Sigmoid colon (tissue), 7 donors: Measurements from ENCODE around the gene TRMT2B. TPM values are rescaled to one million over a fixed set of nuclear protein-coding genes. Genes with fewer than 3 reads are reported as not detected.
"Not testable (repeated sequence)": the region's sequence is repeated elsewhere in the genome, so short reads cannot be mapped to it uniquely, and the experiment has no call there.

Experiments
- DNase-seq: peaks from one replicate; pipeline ENCODE4 v3.0.0-alpha.2; 2019
- H3K27ac ChIP-seq, 4 donors: fragments of 200-600 bp; sonication (generic); one replicate each; pipeline ENCODE4 v1.5.1; 2016 to 2019; ENCODE audit warnings: mild to moderate bottlenecking in 1 of 4
- H3K27me3 ChIP-seq, 3 donors: fragments of 200-600 bp; sonication (generic); one replicate each; pipeline ENCODE4 v1.5.1; 2019; ENCODE audit warnings: mild to moderate bottlenecking in 1 of 3
- H3K36me3 ChIP-seq, 4 donors: fragments of 200-600 bp; sonication (generic); one replicate each; pipeline ENCODE4 v1.5.1; 2016 to 2019
- H3K4me1 ChIP-seq, 4 donors: fragments of 200-600 bp; sonication (generic); one replicate each; pipeline ENCODE4 v1.5.1; 2017 to 2019
- H3K4me3 ChIP-seq, 4 donors: fragments of 200-600 bp; sonication (generic); one replicate each; pipeline ENCODE4 v1.5.1; 2017 to 2019; ENCODE audit warnings: mild to moderate bottlenecking in 2 of 4, moderate library complexity in 1 of 4
- H3K9me3 ChIP-seq, 4 donors: fragments of 200-600 bp in 3 of 4; sonication (generic) in 3 of 4; one replicate each; pipeline versions ENCODE4 v1.5.1 to v1.6.1; 2013 to 2019
- CTCF ChIP-seq, 4 experiments: fragments of 450-650 bp in 3 of 4; fragments of 200-600 bp in 1 of 4; IDR thresholded peaks; one replicate each; pipeline ENCODE4 v1.5.1; 2016 to 2019; ENCODE audit warnings: antibody characterized with exemption in 4 of 4, mild to moderate bottlenecking in 3 of 4, moderate library complexity in 2 of 4
- EP300 ChIP-seq, 4 donors: sonication (generic); formaldehyde crosslinking; IDR thresholded peaks; one replicate each; pipeline ENCODE4 v1.6.1; 2017; ENCODE audit warnings: antibody characterized with exemption in 4 of 4
- POLR2A ChIP-seq, 2 donors: fragments of 450-650 bp; IDR thresholded peaks; one replicate each; pipeline ENCODE4 v1.6.1; 2016; ENCODE audit warnings: antibody characterized with exemption in 2 of 2, mild to moderate bottlenecking in 2 of 2, moderate library complexity in 2 of 2
- POLR2AphosphoS5 ChIP-seq, 4 donors: sonication (generic); formaldehyde crosslinking; IDR thresholded peaks; one replicate each; pipeline ENCODE4 v1.6.1; 2017; ENCODE audit warnings: antibody characterized with exemption in 4 of 4
- WGBS, 2 donors: extraction: QIAGEN DNeasy Blood & Tissue Kit; methylation state at CpG; one replicate each; pipeline ENCODE4 v1.1.7; 2013; 5-methylcytosine and 5-hydroxymethylcytosine counted together
- intact Hi-C: fragments of 100-400 bp; cut with DNase I; formaldehyde crosslinking; loops from one replicate; pipeline ENCODE4 v1.15.1; 2023
- polyA plus RNA-seq, 3 donors: library from polyadenylated mRNA; stranded (reverse); fragments of 200-250 nt; gene quantifications; one replicate each; pipeline ENCODE4 v1.2.3, GENCODE V29; 2013
- total RNA-seq, 4 donors: library from RNA; depleted of rRNA; stranded (reverse); fragments of >200 nt; gene quantifications; one replicate each; pipeline ENCODE4 v1.1.0, GENCODE V29; 2016
- donor health status: healthy with polysubstance abuse.
- donor health status: Bipolar disorder and iron deficiency.
- donor health status: healthy.

Gene TRMT2B
- total and polyA plus RNA-seq, 7 donors = 9.6 to 20.1 (median 13.9) TPM

- Histone ChIP-seq H3K36me3 (no peaks in the 10 kb centered on the region), H3K27ac (no peak overlapping the region), H3K27me3 (no peaks in the 10 kb centered on the region), H3K4me3 (no peak overlapping the region), H3K4me1 (no peaks in the 10 kb centered on the region), H3K9me3 (no peaks in the 10 kb centered on the region)
- TF ChIP-seq POLR2AphosphoS5 (IDR thresholded peaks at IDR 0.05) (no peak), EP300 (IDR thresholded peaks at IDR 0.05) (no peak), POLR2A (IDR thresholded peaks at IDR 0.05) (no peak), CTCF (IDR thresholded peaks at IDR 0.05) (no peak)
- intact Hi-C loops = no loop called here
- no peak for DNase-seq
These were observed 10.3 kb upstream of the TRMT2B start for GRCh38 chrX:101062176-101062575.

- WGBS, 2 donors = 82 to 87% methylated on average over 3 of the region's 3 CpGs
- Histone ChIP-seq H3K4me1 (no peaks in the 10 kb centered on the region), H3K4me3 (no peak overlapping the region), H3K9me3 (no peaks in the 10 kb centered on the region), H3K36me3 (no peaks in the 10 kb centered on the region), H3K27ac (no peak overlapping the region), H3K27me3 (no peaks in the 10 kb centered on the region)
- TF ChIP-seq CTCF (IDR thresholded peaks at IDR 0.05) = no peak
- TF ChIP-seq POLR2A (IDR thresholded peaks at IDR 0.05) = no peak
- TF ChIP-seq POLR2AphosphoS5 (IDR thresholded peaks at IDR 0.05) = no peak
- no peak for TF ChIP-seq EP300 (IDR thresholded peaks at IDR 0.05)
- intact Hi-C loops = no loop called here
- DNase-seq = no peak
These were observed 5.3 kb upstream of the TRMT2B start for GRCh38 chrX:101057093-101057714.

GRCh38 chrX:101056551-101056950 is 4.6 kb upstream of the TRMT2B start:
- H3K36me3 ChIP-seq, H3K4me1 ChIP-seq, DNase-seq, H3K27ac ChIP-seq, H3K27me3 ChIP-seq, intact Hi-C loops, H3K9me3 ChIP-seq, H3K4me3 ChIP-seq: not testable (repeated sequence)
- 92 to 95% methylated on average over 4 of the region's 4 CpGs for WGBS, 2 donors

- intact Hi-C loops = loop anchor here (5.0 kb wide), 3 partner anchors 46 to 236 kb away; partner anchors contain the start of gene CENPI
- peaks cover 0 to 14% (median 4%) of the 10 kb centered on the region in 4 donors for H3K4me1 ChIP-seq
- H3K36me3 ChIP-seq = no peaks in the 10 kb centered on the region
- WGBS, 2 donors = 3 to 17% methylated on average over 5 of the region's 5 CpGs
- TF ChIP-seq POLR2A (IDR thresholded peaks at IDR 0.05) (no peak), POLR2AphosphoS5 (IDR thresholded peaks at IDR 0.05) (no peak), CTCF (IDR thresholded peaks at IDR 0.05) (no peak), EP300 (IDR thresholded peaks at IDR 0.05) (no peak)
- no peaks in the 10 kb centered on the region for H3K27me3 ChIP-seq
- H3K9me3 ChIP-seq = no peaks in the 10 kb centered on the region
- peak overlapping the region; percentile 44 to 58 (median 52) for H3K4me3 ChIP-seq
- peak overlapping the region; percentile 85 to 91 (median 87) for H3K27ac ChIP-seq
- peak; percentile 63 for DNase-seq
These were observed 760 bp downstream of the TRMT2B start for GRCh38 chrX:101051153-101051548.

- Histone ChIP-seq H3K27me3 (no peaks in the 10 kb centered on the region), H3K9me3 (no peaks in the 10 kb centered on the region), H3K36me3 (peaks cover 0 to 38% (median 0%) of the 10 kb centered on the region in 4 donors), H3K27ac (no peak overlapping the region), H3K4me1 (no peaks in the 10 kb centered on the region), H3K4me3 (no peak overlapping the region)
- no peak for DNase-seq
- 94% methylated on average over 4 of the region's 4 CpGs for WGBS, 2 donors
- TF ChIP-seq CTCF (IDR thresholded peaks at IDR 0.05) = no peak
- no peak for TF ChIP-seq EP300 (IDR thresholded peaks at IDR 0.05)
- TF ChIP-seq POLR2A (IDR thresholded peaks at IDR 0.05) = no peak
- TF ChIP-seq POLR2AphosphoS5 (IDR thresholded peaks at IDR 0.05) = no peak
- intact Hi-C loops = no loop called here
These were observed 11.7 kb downstream of the TRMT2B start for GRCh38 chrX:101040197-101040596.
